GM23338 (cell line): Measurements from ENCODE around the gene TSHZ2. TPM values are rescaled to one million over a fixed set of nuclear protein-coding genes. Genes with fewer than 3 reads are reported as not detected.

Source experiments
- ATAC-seq: fragments of 200-7000 bp; cut with Tn5 transposase; 3 replicates; pipeline ENCODE4 v1.9.1; 2020
- DNase-seq: peaks from one replicate; pipeline ENCODE4 v3.0.0-alpha.2; 2015; ENCODE audit warnings: low spot score
- H2AFZ ChIP-seq: fragments of 200-600 bp; sonication (generic); 2 replicates; pipeline ENCODE4 v1.8.0; 2016; ENCODE audit warnings: antibody characterized with exemption, mild to moderate bottlenecking, moderate library complexity
- H3F3A ChIP-seq: fragments of 200-600 bp; sonication (generic); replicated peaks from 2 replicates; pipeline ENCODE4 v1.8.0; 2017; ENCODE audit warnings: antibody characterized with exemption, mixed run types, low read depth
- H3K27ac ChIP-seq: fragments of 200-600 bp; sonication (generic); 2 replicates; pipeline ENCODE4 v1.6.1; 2016; ENCODE audit warnings: low read depth
- H3K27me3 ChIP-seq: fragments of 200-600 bp; sonication (generic); 2 replicates; pipeline ENCODE4 v1.8.0; 2016; ENCODE audit warnings: mild to moderate bottlenecking, mixed run types, moderate library complexity; ENCODE audit not compliant: insufficient read depth
- H3K36me3 ChIP-seq: fragments of 200-600 bp; sonication (generic); 2 replicates; pipeline ENCODE4 v1.8.0; 2016; ENCODE audit warnings: mild to moderate bottlenecking; ENCODE audit not compliant: insufficient read depth
- H3K4me1 ChIP-seq: fragments of 200-600 bp; sonication (generic); 2 replicates; pipeline ENCODE4 v1.8.0; 2016; ENCODE audit warnings: mild to moderate bottlenecking, moderate library complexity; ENCODE audit not compliant: insufficient read depth
- H3K4me2 ChIP-seq: fragments of 200-600 bp; sonication (generic); 2 replicates; pipeline ENCODE4 v1.7.1; 2017; ENCODE audit warnings: mixed run types
- H3K4me3 ChIP-seq: fragments of 200-600 bp; sonication (generic); 2 replicates; pipeline ENCODE4 v1.6.1; 2016; ENCODE audit warnings: mixed run types
- H3K79me2 ChIP-seq: fragments of 200-600 bp; sonication (generic); replicated peaks from 2 replicates; pipeline ENCODE4 v1.8.0; 2017; ENCODE audit warnings: mild to moderate bottlenecking; ENCODE audit not compliant: insufficient read depth
- H3K9me2 ChIP-seq: fragments of 200-600 bp; sonication (generic); 2 replicates; pipeline ENCODE4 v1.8.0; 2017; ENCODE audit not compliant: insufficient read depth
- H4K20me1 ChIP-seq: fragments of 200-600 bp; sonication (generic); replicated peaks from 2 replicates; pipeline ENCODE4 v1.8.0; 2017; ENCODE audit warnings: mild to moderate bottlenecking; ENCODE audit not compliant: insufficient read depth
- H3K27ac Mint-ChIP-seq: 2 replicates; pipeline ENCODE4 v1.8.0; 2020; ENCODE audit warnings: inconsistent platforms, mild to moderate bottlenecking, moderate library complexity, mixed read lengths
- H3K27me3 Mint-ChIP-seq: 3 replicates; pipeline ENCODE4 v1.8.0; 2022; ENCODE audit warnings: low read depth, mild to moderate bottlenecking, moderate library complexity, mixed read lengths, inconsistent platforms; ENCODE audit not compliant: insufficient read depth, poor library complexity
- H3K36me3 Mint-ChIP-seq: 3 replicates; pipeline ENCODE4 v1.8.0; 2021; ENCODE audit warnings: low read depth, mild to moderate bottlenecking, inconsistent platforms, moderate library complexity, mixed read lengths
- H3K4me1 Mint-ChIP-seq: 3 replicates; pipeline ENCODE4 v1.8.0; 2020; ENCODE audit warnings: mild to moderate bottlenecking, inconsistent platforms, mixed read lengths
- H3K4me3 Mint-ChIP-seq: 3 replicates; pipeline ENCODE4 v1.8.0; 2021; ENCODE audit warnings: moderate library complexity, mild to moderate bottlenecking, inconsistent platforms, mixed read lengths
- H3K9me3 Mint-ChIP-seq: 3 replicates; pipeline ENCODE4 v1.8.0; 2020; ENCODE audit warnings: moderate library complexity, mild to moderate bottlenecking, inconsistent platforms, mixed read lengths
- ETS1 ChIP-seq: IDR thresholded peaks from 2 replicates; pipeline ENCODE4 v1.6.1; 2016; ENCODE audit warnings: antibody characterized with exemption
- EZH2phosphoT487 ChIP-seq: fragments of 200-600 bp; sonication (generic); IDR thresholded peaks from one replicate; pipeline ENCODE4 v1.8.1; 2018; ENCODE audit warnings: antibody characterized with exemption; ENCODE audit not compliant: unreplicated experiment
- REST ChIP-seq: IDR thresholded peaks from one replicate; pipeline ENCODE4 v1.6.1; 2018; ENCODE audit warnings: antibody characterized with exemption; ENCODE audit not compliant: unreplicated experiment
- ZNF114 ChIP-seq: fragments of 250-450 bp; sonication (Bioruptor Pico); IDR thresholded peaks from 2 replicates; pipeline ENCODE4 v1.5.0; 2020; ENCODE audit warnings: mild to moderate bottlenecking, moderate library complexity
- ZNF331 ChIP-seq: fragments of 250-450 bp; sonication (Bioruptor Pico); IDR thresholded peaks from 2 replicates; pipeline ENCODE4 v1.5.0; 2020; ENCODE audit warnings: low read depth, mild to moderate bottlenecking, moderate library complexity
- ZNF462 ChIP-seq: fragments of 250-450 bp; sonication (Bioruptor Pico); IDR thresholded peaks from 2 replicates; pipeline ENCODE4 v1.5.0; 2020; ENCODE audit warnings: mild to moderate bottlenecking, moderate library complexity
- polyA plus RNA-seq: library from polyadenylated mRNA; unstranded; fragments of >200 nt; fragmentation: Nextera tagmentation; extraction: Ambion mirVana; gene quantifications from 2 replicates; pipeline ENCODE4 v1.2.1, GENCODE V29; 2016
- total RNA-seq: library from RNA; depleted of rRNA; stranded (reverse); fragments of >200 nt; shearing (Covaris generic); gene quantifications from 2 replicates; pipeline ENCODE4 v1.2.3, GENCODE V29; 2014

TSHZ2 gene
- total and polyA plus RNA-seq, 2 experiments from 2014 or later, result 0.49 to 1.3 TPM

- no peak for TF ChIP-seq ZNF462
- no peak for TF ChIP-seq ZNF331 (CRISPR knock-in tag)
Measured at GRCh38 chr20:53296025-53296424, 323.9 kb downstream of the TSHZ2 start (continued).

DNA sequence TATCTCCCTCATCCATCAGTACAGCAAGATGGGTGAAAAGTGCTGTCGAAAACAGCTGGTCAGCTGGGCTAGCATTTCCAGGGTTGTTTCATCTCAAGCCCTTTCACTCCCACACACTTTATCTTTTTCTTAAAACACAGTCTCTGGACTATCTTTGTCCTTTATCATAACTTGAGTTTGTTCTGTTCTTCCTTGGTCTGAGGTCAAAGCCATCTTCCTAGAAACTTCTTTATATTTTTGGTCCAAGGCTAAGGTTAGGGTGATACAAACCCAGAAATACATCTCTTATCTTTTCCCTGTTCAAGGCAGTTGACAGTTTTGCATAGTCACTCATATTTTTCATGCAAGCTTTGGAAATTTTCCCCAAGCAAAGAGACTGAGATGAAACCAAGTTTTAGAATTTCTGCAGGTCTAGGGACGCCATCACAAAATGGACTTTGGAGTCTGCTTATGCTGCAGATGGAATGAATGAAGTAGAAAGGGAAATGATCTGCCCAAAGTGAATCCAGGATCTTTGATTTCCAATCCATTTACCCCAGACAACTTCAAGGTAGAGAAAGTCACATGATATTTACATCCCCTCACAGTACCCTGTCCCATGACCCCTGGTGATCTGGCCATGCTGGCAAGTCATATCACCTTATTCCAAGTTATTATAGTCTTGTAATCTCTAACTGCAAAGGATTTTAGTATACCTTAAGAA, 324.4 kb downstream of the TSHZ2 start:
- Histone ChIP-seq H4K20me1 (no peaks in the 10 kb centered on the region), H3F3A (no peaks in the 10 kb centered on the region), H3K79me2 (no peaks in the 10 kb centered on the region), H3K4me1 (no peaks in the 10 kb centered on the region), H3K9me2 (no peaks in the 10 kb centered on the region), H2AFZ (no peak overlapping the region), H3K4me2 (no peak overlapping the region), H3K27me3 (no peaks in the 10 kb centered on the region), H3K36me3 (no peaks in the 10 kb centered on the region), H3K27ac (no peak overlapping the region), H3K4me3 (no peak overlapping the region)
- Mint-ChIP-seq H3K27ac (no peak overlapping the region), H3K36me3 (no peaks in the 10 kb centered on the region), H3K4me1 (no peaks in the 10 kb centered on the region), H3K27me3 (peaks cover 2% of the 10 kb centered on the region), H3K9me3 (no peaks in the 10 kb centered on the region), H3K4me3 (no peak overlapping the region)
- ATAC-seq (no peak), DNase-seq (no peak)
- TF ChIP-seq ETS1 (no peak), EZH2phosphoT487 (no peak), REST (no peak), ZNF114 (CRISPR knock-in tag) (no peak)
